Heart left ventricle (tissue), 13 donors: ENCODE measurements around the gene FGD4.

Source experiments
- POLR2A ChIP-seq, 2 donors: fragments of 450-650 bp; IDR thresholded peaks; one replicate each; pipeline ENCODE4 v1.6.1; 2017; ENCODE audit warnings: antibody characterized with exemption in 2 of 2, mild to moderate bottlenecking in 2 of 2, moderate library complexity in 2 of 2
- TF ChIP-seq, protein P1 (sequence below), 12 donors: fragments of 200-600 bp; sonication (generic) in 4 of 12; IDR thresholded peaks; one replicate each; pipeline versions ENCODE4 v1.5.0 to v1.8.0; 2018 to 2022; ENCODE audit warnings: antibody characterized with exemption in 12 of 12, mild to moderate bottlenecking in 5 of 12
- donor health status: ischemic (EF 13 %, LVEDD 7.1; RV severe dilation, severe dysfunction).
- donor health status: DM: no; HTN: yes; CAD: no.
- donor health status: DM: no; HTN: no; CAD: no.
- donor health status: ischemic (EF 25% LVEDD 6.9; RV normal size, moderate dysfunction).
- donor health status: ischemic (EF 25% LVEDD 5.7; RV mildly dilated, moderate dysfunction).
- donor health status: ischemic (EF 35%, LVEDD 5.7; RV mildly dilated, moderate dysfunction).
- donor health status: nonischemic (EF 11% LVEDD 7.7; RV severe dilation, severe dysfunction).
- donor health status: DM: yes; HTN: yes; CAD: no.
- donor health status: PGD.
- donor health status: ischemic (EF 29% LVEDD 5.4; RV normal size, mild dysfunction).
- donor health status: nonischemic (EF 23%, LVEDD 6.1; RV moderate dilation, normal function).

DNA sequence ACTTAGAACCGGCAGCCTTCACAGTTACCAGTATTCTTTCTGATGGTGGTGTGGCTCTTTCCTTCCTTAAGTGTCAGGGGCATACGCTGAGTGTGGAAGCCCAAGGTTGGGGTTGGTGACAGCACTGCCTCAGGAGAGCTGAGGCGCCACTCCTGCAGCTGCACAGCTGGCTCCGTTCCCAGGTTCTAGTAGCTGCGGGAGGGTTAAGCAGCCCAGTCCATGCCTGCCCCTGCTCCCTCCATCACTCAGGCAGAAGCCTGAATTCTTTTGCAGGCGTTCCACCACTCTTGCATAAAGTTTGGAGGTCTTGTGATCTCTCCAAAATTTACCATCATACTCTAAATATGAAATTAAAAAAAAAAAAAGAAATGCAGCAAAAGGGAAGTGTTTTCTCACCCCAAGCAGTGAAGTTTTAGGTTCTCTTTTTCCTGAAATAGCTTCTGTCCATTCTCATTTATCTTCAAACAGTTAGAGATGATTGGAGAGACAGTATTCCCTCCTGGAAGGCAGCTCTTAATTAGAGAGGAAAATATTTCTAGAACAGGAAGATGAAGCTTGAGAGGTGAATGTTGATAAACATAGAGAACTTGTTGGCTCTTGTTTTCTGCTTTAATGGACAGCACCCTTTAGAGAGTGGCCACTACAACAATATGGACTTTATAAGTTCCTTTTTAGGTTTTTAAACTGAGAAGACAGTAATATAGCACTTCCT is 136.1 kb downstream of the FGD4 start:
- TF ChIP-seq, protein P1, sequence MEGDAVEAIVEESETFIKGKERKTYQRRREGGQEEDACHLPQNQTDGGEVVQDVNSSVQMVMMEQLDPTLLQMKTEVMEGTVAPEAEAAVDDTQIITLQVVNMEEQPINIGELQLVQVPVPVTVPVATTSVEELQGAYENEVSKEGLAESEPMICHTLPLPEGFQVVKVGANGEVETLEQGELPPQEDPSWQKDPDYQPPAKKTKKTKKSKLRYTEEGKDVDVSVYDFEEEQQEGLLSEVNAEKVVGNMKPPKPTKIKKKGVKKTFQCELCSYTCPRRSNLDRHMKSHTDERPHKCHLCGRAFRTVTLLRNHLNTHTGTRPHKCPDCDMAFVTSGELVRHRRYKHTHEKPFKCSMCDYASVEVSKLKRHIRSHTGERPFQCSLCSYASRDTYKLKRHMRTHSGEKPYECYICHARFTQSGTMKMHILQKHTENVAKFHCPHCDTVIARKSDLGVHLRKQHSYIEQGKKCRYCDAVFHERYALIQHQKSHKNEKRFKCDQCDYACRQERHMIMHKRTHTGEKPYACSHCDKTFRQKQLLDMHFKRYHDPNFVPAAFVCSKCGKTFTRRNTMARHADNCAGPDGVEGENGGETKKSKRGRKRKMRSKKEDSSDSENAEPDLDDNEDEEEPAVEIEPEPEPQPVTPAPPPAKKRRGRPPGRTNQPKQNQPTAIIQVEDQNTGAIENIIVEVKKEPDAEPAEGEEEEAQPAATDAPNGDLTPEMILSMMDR (IDR thresholded peaks at IDR 0.05) = no peak
- TF ChIP-seq POLR2A (IDR thresholded peaks at IDR 0.05) = no peak
